Ascending aorta (tissue), 2 donors: ENCODE data around the gene HOXB5. TPM values are rescaled to one million over a fixed set of nuclear protein-coding genes. Genes with fewer than 3 reads are reported as not detected.

Experiments
- DNase-seq, 2 donors: peaks; one replicate each; pipeline ENCODE4 v3.0.0-alpha.2; 2019; ENCODE audit warnings: low spot score in 2 of 2
- H3K27ac ChIP-seq, 2 donors: fragments of 200-600 bp; sonication (generic); one replicate each; pipeline ENCODE4 v1.5.1; 2016 to 2017; ENCODE audit warnings: mild to moderate bottlenecking in 1 of 2
- H3K27me3 ChIP-seq: fragments of 200-600 bp; sonication (generic); one replicate; pipeline ENCODE4 v1.5.1; 2017
- H3K36me3 ChIP-seq, 2 donors: fragments of 200-600 bp; sonication (generic); one replicate each; pipeline ENCODE4 v1.5.1; 2016
- H3K4me1 ChIP-seq, 2 donors: fragments of 200-600 bp; sonication (generic); one replicate each; pipeline ENCODE4 v1.5.1; 2016 to 2017; ENCODE audit warnings: mild to moderate bottlenecking in 1 of 2
- H3K4me3 ChIP-seq, 2 donors: fragments of 200-600 bp; sonication (generic); one replicate each; pipeline ENCODE4 v1.5.1; 2016 to 2017; ENCODE audit warnings: mild to moderate bottlenecking in 1 of 2
- H3K9me3 ChIP-seq, 2 donors: fragments of 200-600 bp; sonication (generic); one replicate each; pipeline ENCODE4 v1.5.1; 2016
- CTCF ChIP-seq, 3 experiments: fragments of 200-600 bp in 2 of 3; fragments of 450-650 bp in 1 of 3; sonication (generic) in 2 of 3; IDR thresholded peaks; one replicate each; pipeline ENCODE4 v1.5.1; 2016 to 2019; ENCODE audit warnings: antibody characterized with exemption in 3 of 3, mild to moderate bottlenecking in 1 of 3, moderate library complexity in 1 of 3
- intact Hi-C: fragments of 100-400 bp; cut with DNase I; formaldehyde crosslinking; loops from one replicate; pipeline ENCODE4 v1.15.1; 2023
- total RNA-seq: library from RNA; depleted of rRNA; stranded (reverse); fragments of >200 nt; gene quantifications from one replicate; pipeline ENCODE4 v1.1.0, GENCODE V29; 2016

The HOXB5 gene
- total RNA-seq: 0.53 TPM

- H3K4me3 ChIP-seq: peak within 1 kb of the TSS; percentile 49 to 65
- peaks cover 9 to 15% of the 10 kb centered on the region in 2 donors for H3K4me1 ChIP-seq
- no peak for DNase-seq
- peaks cover 0 to 8% of the 10 kb centered on the region in 2 donors for H3K36me3 ChIP-seq
- peak within 1 kb of the TSS; percentile 22 to 57 for H3K27ac ChIP-seq
- no peaks in the 10 kb centered on the region for H3K9me3 ChIP-seq
- TF ChIP-seq CTCF (IDR thresholded peaks at IDR 0.05): no peak
- no peaks in the 10 kb centered on the region for H3K27me3 ChIP-seq
- intact Hi-C loops: loop anchor here (2.0 kb wide), 1 partner anchor 240 kb away; no protein-coding TSS in a partner anchor
Measured at GRCh38 chr17:48593126-48593829, at the start of gene HOXB5. TSS of gene HOXB5 (minus strand) at chr17:48593779. CDS start at chr17:48593682, 97 bp downstream.

- Histone ChIP-seq H3K4me3 (no peak overlapping the region), H3K4me1 (peaks cover 2 to 3% of the 10 kb centered on the region in 2 donors), H3K9me3 (no peaks in the 10 kb centered on the region), H3K36me3 (no peaks in the 10 kb centered on the region), H3K27me3 (peaks cover 27% of the 10 kb centered on the region), H3K27ac (no peak overlapping the region)
- DNase-seq: no peak
- no peak for TF ChIP-seq CTCF (IDR thresholded peaks at IDR 0.05)
- intact Hi-C loops: no loop called here
Measured at GRCh38 chr17:48642843-48643696, 49.5 kb upstream of the HOXB5 start.

- no peak overlapping the region for H3K27ac ChIP-seq
- peaks cover 27% of the 10 kb centered on the region for H3K27me3 ChIP-seq
- no peak for DNase-seq
- intact Hi-C loops: no loop called here
- H3K36me3 ChIP-seq: no peaks in the 10 kb centered on the region
- H3K4me3 ChIP-seq: no peak overlapping the region
- no peaks in the 10 kb centered on the region for H3K9me3 ChIP-seq
- H3K4me1 ChIP-seq: peaks cover 2 to 3% of the 10 kb centered on the region in 2 donors
- no peak for TF ChIP-seq CTCF (IDR thresholded peaks at IDR 0.05)
Measured at GRCh38 chr17:48642059-48642842, 48.7 kb upstream of the HOXB5 start.

GRCh38 chr17:48641541-48642058 lies 48.0 kb upstream of the HOXB5 start:
- H3K27me3 ChIP-seq: peaks cover 23% of the 10 kb centered on the region
- H3K36me3 ChIP-seq: no peaks in the 10 kb centered on the region
- TF ChIP-seq CTCF (IDR thresholded peaks at IDR 0.05): no peak
- intact Hi-C loops: no loop called here
- peaks cover under 1 to 2% of the 10 kb centered on the region in 2 donors for H3K4me1 ChIP-seq
- no peak for DNase-seq
- no peak overlapping the region for H3K4me3 ChIP-seq
- no peaks in the 10 kb centered on the region for H3K9me3 ChIP-seq
- H3K27ac ChIP-seq: no peak overlapping the region

GRCh38 chr17:48640858-48641180 lies 47.2 kb upstream of the HOXB5 start:
- no peaks in the 10 kb centered on the region for H3K9me3 ChIP-seq
- no peaks in the 10 kb centered on the region for H3K4me1 ChIP-seq
- no peak for TF ChIP-seq CTCF (IDR thresholded peaks at IDR 0.05)
- no peak for DNase-seq
- intact Hi-C loops: no loop called here
- H3K27ac ChIP-seq: no peak overlapping the region
- no peaks in the 10 kb centered on the region for H3K36me3 ChIP-seq
- H3K4me3 ChIP-seq: no peak overlapping the region
- H3K27me3 ChIP-seq: peaks cover 17% of the 10 kb centered on the region
